ENCODE data around the gene SLN. TPM values are rescaled to one million over a fixed set of nuclear protein-coding genes. Genes with fewer than 3 reads are reported as not detected.

SLN gene
- total RNA-seq, 1 donor from 2014 or later = not detected

GRCh38 chr11:107708792-107709191 lies 3.1 kb downstream of the SLN start:
- H3K27ac Mint-ChIP-seq = no peak overlapping the region
- no peak for DNase-seq (ENCODE audit: low spot score)
- peaks cover 20% of the 10 kb centered on the region for H3K27me3 Mint-ChIP-seq (ENCODE audit: insufficient read depth)
- H3K4me1 Mint-ChIP-seq (ENCODE audit: low read depth) = no peaks in the 10 kb centered on the region
- no peaks in the 10 kb centered on the region for H3K36me3 Mint-ChIP-seq (ENCODE audit: low read depth)
- intact Hi-C loops (cut with micrococcal nuclease) = no loop called here
- H3K9me3 Mint-ChIP-seq = no peaks in the 10 kb centered on the region
- H3K4me3 Mint-ChIP-seq = no peak overlapping the region

GRCh38 chr11:107707807-107708206 lies 4.0 kb downstream of the SLN start:
- Mint-ChIP-seq H3K4me1 (ENCODE audit: low read depth) (no peaks in the 10 kb centered on the region), H3K27me3 (ENCODE audit: insufficient read depth) (peaks cover 20% of the 10 kb centered on the region), H3K4me3 (no peak overlapping the region), H3K9me3 (no peaks in the 10 kb centered on the region), H3K27ac (no peak overlapping the region), H3K36me3 (ENCODE audit: low read depth) (no peaks in the 10 kb centered on the region)
- intact Hi-C loops (cut with micrococcal nuclease) = no loop called here
- DNase-seq (ENCODE audit: low spot score) = no peak

GRCh38 chr11:107707215-107707671 lies 4.6 kb downstream of the SLN start:
- no peak overlapping the region for H3K4me3 Mint-ChIP-seq
- H3K27ac Mint-ChIP-seq = no peak overlapping the region
- H3K36me3 Mint-ChIP-seq (ENCODE audit: low read depth) = no peaks in the 10 kb centered on the region
- intact Hi-C loops (cut with micrococcal nuclease) = no loop called here
- no peaks in the 10 kb centered on the region for H3K9me3 Mint-ChIP-seq
- DNase-seq (ENCODE audit: low spot score) = no peak
- H3K27me3 Mint-ChIP-seq (ENCODE audit: insufficient read depth) = peaks cover 16% of the 10 kb centered on the region
- H3K4me1 Mint-ChIP-seq (ENCODE audit: low read depth) = no peaks in the 10 kb centered on the region

- H3K27ac Mint-ChIP-seq = no peak overlapping the region
Observed at GRCh38 chr11:107706531-107706930, 5.3 kb downstream of the SLN start.

GRCh38 chr11:107705027-107705426 lies 6.8 kb downstream of the SLN start:
- DNase-seq (ENCODE audit: low spot score) = no peak
- H3K9me3 Mint-ChIP-seq = no peaks in the 10 kb centered on the region
- H3K4me1 Mint-ChIP-seq (ENCODE audit: low read depth) = no peaks in the 10 kb centered on the region
- no peaks in the 10 kb centered on the region for H3K36me3 Mint-ChIP-seq (ENCODE audit: low read depth)
- H3K27me3 Mint-ChIP-seq (ENCODE audit: insufficient read depth) = peaks cover 17% of the 10 kb centered on the region
- no peak overlapping the region for H3K4me3 Mint-ChIP-seq
- intact Hi-C loops (cut with micrococcal nuclease) = no loop called here
- no peak overlapping the region for H3K27ac Mint-ChIP-seq

More at GRCh38 chr11:107706531-107706930, 5.3 kb downstream of the SLN start:
- H3K4me1 Mint-ChIP-seq (ENCODE audit: low read depth) = no peaks in the 10 kb centered on the region
- no peaks in the 10 kb centered on the region for H3K9me3 Mint-ChIP-seq
- H3K4me3 Mint-ChIP-seq = no peak overlapping the region
- DNase-seq (ENCODE audit: low spot score) = no peak
- intact Hi-C loops (cut with micrococcal nuclease) = no loop called here
- no peaks in the 10 kb centered on the region for H3K36me3 Mint-ChIP-seq (ENCODE audit: low read depth)
- peaks cover 16% of the 10 kb centered on the region for H3K27me3 Mint-ChIP-seq (ENCODE audit: insufficient read depth)

GRCh38 chr11:107704451-107704850 lies 7.4 kb downstream of the SLN start:
- Mint-ChIP-seq H3K4me1 (ENCODE audit: low read depth) (no peaks in the 10 kb centered on the region), H3K9me3 (no peaks in the 10 kb centered on the region), H3K27me3 (ENCODE audit: insufficient read depth) (peaks cover 13% of the 10 kb centered on the region), H3K36me3 (ENCODE audit: low read depth) (no peaks in the 10 kb centered on the region), H3K4me3 (no peak overlapping the region), H3K27ac (no peak overlapping the region)
- DNase-seq (ENCODE audit: low spot score) = no peak
- intact Hi-C loops (cut with micrococcal nuclease) = no loop called here

GRCh38 chr11:107702723-107703122 lies 9.1 kb downstream of the SLN start:
- intact Hi-C loops (cut with micrococcal nuclease) = no loop called here

GRCh38 chr11:107702109-107702660 lies 9.7 kb downstream of the SLN start:
- no peak for DNase-seq (ENCODE audit: low spot score)
- no peaks in the 10 kb centered on the region for H3K4me1 Mint-ChIP-seq (ENCODE audit: low read depth)
- no peak overlapping the region for H3K4me3 Mint-ChIP-seq
- H3K36me3 Mint-ChIP-seq (ENCODE audit: low read depth) = no peaks in the 10 kb centered on the region
- no peak overlapping the region for H3K27ac Mint-ChIP-seq
- intact Hi-C loops (cut with micrococcal nuclease) = no loop called here
- H3K27me3 Mint-ChIP-seq (ENCODE audit: insufficient read depth) = peaks cover 9% of the 10 kb centered on the region
- H3K9me3 Mint-ChIP-seq = no peaks in the 10 kb centered on the region

More at GRCh38 chr11:107702723-107703122, 9.1 kb downstream of the SLN start:
- no peak for DNase-seq (ENCODE audit: low spot score)
- H3K36me3 Mint-ChIP-seq (ENCODE audit: low read depth) = no peaks in the 10 kb centered on the region
- no peaks in the 10 kb centered on the region for H3K4me1 Mint-ChIP-seq (ENCODE audit: low read depth)
- H3K4me3 Mint-ChIP-seq = no peak overlapping the region
- peaks cover 13% of the 10 kb centered on the region for H3K27me3 Mint-ChIP-seq (ENCODE audit: insufficient read depth)
- no peak overlapping the region for H3K27ac Mint-ChIP-seq
- H3K9me3 Mint-ChIP-seq = no peaks in the 10 kb centered on the region

- intact Hi-C loops (cut with micrococcal nuclease) = no loop called here
- Mint-ChIP-seq H3K36me3 (ENCODE audit: low read depth) (no peaks in the 10 kb centered on the region), H3K9me3 (no peaks in the 10 kb centered on the region), H3K4me1 (ENCODE audit: low read depth) (no peaks in the 10 kb centered on the region), H3K4me3 (no peak overlapping the region), H3K27ac (no peak overlapping the region), H3K27me3 (ENCODE audit: insufficient read depth) (peaks cover 6% of the 10 kb centered on the region)
- no peak for DNase-seq (ENCODE audit: low spot score)
Observed at GRCh38 chr11:107699371-107700285, 12.2 kb downstream of the SLN start.

- H3K36me3 Mint-ChIP-seq (ENCODE audit: low read depth) = no peaks in the 10 kb centered on the region
- DNase-seq (ENCODE audit: low spot score) = no peak
- intact Hi-C loops (cut with micrococcal nuclease) = no loop called here
- no peaks in the 10 kb centered on the region for H3K4me1 Mint-ChIP-seq (ENCODE audit: low read depth)
- H3K9me3 Mint-ChIP-seq = no peaks in the 10 kb centered on the region
- no peak overlapping the region for H3K27ac Mint-ChIP-seq
- H3K4me3 Mint-ChIP-seq = no peak overlapping the region
- H3K27me3 Mint-ChIP-seq (ENCODE audit: insufficient read depth) = peaks cover 9% of the 10 kb centered on the region
Observed at GRCh38 chr11:107697291-107697690, 14.6 kb downstream of the SLN start.

- no peaks in the 10 kb centered on the region for H3K4me1 Mint-ChIP-seq (ENCODE audit: low read depth)
- intact Hi-C loops (cut with micrococcal nuclease) = no loop called here
- H3K36me3 Mint-ChIP-seq (ENCODE audit: low read depth) = no peaks in the 10 kb centered on the region
- H3K27ac Mint-ChIP-seq = no peak overlapping the region
- no peak overlapping the region for H3K4me3 Mint-ChIP-seq
- no peaks in the 10 kb centered on the region for H3K9me3 Mint-ChIP-seq
- peaks cover 12% of the 10 kb centered on the region for H3K27me3 Mint-ChIP-seq (ENCODE audit: insufficient read depth)
- no peak for DNase-seq (ENCODE audit: low spot score)
Observed at GRCh38 chr11:107696140-107696539, 15.7 kb downstream of the SLN start.

GRCh38 chr11:107695446-107695845 lies 16.4 kb downstream of the SLN start:
- no peaks in the 10 kb centered on the region for H3K9me3 Mint-ChIP-seq
- intact Hi-C loops (cut with micrococcal nuclease) = no loop called here
- no peaks in the 10 kb centered on the region for H3K36me3 Mint-ChIP-seq (ENCODE audit: low read depth)
- peaks cover 13% of the 10 kb centered on the region for H3K27me3 Mint-ChIP-seq (ENCODE audit: insufficient read depth)
- DNase-seq (ENCODE audit: low spot score) = no peak
- H3K27ac Mint-ChIP-seq = no peak overlapping the region
- H3K4me1 Mint-ChIP-seq (ENCODE audit: low read depth) = no peaks in the 10 kb centered on the region
- H3K4me3 Mint-ChIP-seq = no peak overlapping the region

GRCh38 chr11:107691000-107691750 lies 20.7 kb downstream of the SLN start:
- Mint-ChIP-seq H3K4me1 (ENCODE audit: low read depth) (no peaks in the 10 kb centered on the region), H3K9me3 (no peaks in the 10 kb centered on the region), H3K27ac (no peak overlapping the region), H3K27me3 (ENCODE audit: insufficient read depth) (peaks cover 10% of the 10 kb centered on the region), H3K4me3 (no peak overlapping the region), H3K36me3 (ENCODE audit: low read depth) (no peaks in the 10 kb centered on the region)
- intact Hi-C loops (cut with micrococcal nuclease) = no loop called here
- DNase-seq (ENCODE audit: low spot score) = no peak

Data from activated T-helper 1 cell treated with anti-CD3 and anti-CD28 coated beads, Interleukin-12 subunit alpha, Interleukin-12 subunit beta, Interleukin-2, Interleukin-4 antibody, amounts not matched to agents 30 ng/mL and 10 ng/mL and 1 ng/mL, durations not matched to agents 14 hours and 24 hours and 36 hours (primary cell).